Fibroblast of skin of left biceps (primary cell): Measurements from ENCODE around the gene JMJD1C.
"Not testable (repeated sequence)": the region's sequence is repeated elsewhere in the genome, so short reads cannot be mapped to it uniquely, and the experiment has no call there.

Experiments used
- DNase-seq, 2 experiments: peaks; one replicate each; pipeline ENCODE4 v3.0.0-alpha.2; 2013; ENCODE audit warnings: low read depth in 2 of 2

JMJD1C gene, protein sequence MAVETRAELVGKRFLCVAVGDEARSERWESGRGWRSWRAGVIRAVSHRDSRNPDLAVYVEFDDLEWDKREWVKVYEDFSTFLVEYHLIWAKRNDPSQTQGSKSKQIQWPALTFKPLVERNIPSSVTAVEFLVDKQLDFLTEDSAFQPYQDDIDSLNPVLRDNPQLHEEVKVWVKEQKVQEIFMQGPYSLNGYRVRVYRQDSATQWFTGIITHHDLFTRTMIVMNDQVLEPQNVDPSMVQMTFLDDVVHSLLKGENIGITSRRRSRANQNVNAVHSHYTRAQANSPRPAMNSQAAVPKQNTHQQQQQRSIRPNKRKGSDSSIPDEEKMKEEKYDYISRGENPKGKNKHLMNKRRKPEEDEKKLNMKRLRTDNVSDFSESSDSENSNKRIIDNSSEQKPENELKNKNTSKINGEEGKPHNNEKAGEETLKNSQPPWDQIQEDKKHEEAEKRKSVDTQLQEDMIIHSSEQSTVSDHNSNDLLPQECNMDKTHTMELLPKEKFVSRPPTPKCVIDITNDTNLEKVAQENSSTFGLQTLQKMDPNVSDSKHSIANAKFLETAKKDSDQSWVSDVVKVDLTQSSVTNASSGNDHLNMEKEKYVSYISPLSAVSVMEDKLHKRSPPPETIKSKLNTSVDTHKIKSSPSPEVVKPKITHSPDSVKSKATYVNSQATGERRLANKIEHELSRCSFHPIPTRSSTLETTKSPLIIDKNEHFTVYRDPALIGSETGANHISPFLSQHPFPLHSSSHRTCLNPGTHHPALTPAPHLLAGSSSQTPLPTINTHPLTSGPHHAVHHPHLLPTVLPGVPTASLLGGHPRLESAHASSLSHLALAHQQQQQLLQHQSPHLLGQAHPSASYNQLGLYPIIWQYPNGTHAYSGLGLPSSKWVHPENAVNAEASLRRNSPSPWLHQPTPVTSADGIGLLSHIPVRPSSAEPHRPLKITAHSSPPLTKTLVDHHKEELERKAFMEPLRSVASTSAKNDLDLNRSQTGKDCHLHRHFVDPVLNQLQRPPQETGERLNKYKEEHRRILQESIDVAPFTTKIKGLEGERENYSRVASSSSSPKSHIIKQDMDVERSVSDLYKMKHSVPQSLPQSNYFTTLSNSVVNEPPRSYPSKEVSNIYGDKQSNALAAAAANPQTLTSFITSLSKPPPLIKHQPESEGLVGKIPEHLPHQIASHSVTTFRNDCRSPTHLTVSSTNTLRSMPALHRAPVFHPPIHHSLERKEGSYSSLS (N-terminal part only)

DNA sequence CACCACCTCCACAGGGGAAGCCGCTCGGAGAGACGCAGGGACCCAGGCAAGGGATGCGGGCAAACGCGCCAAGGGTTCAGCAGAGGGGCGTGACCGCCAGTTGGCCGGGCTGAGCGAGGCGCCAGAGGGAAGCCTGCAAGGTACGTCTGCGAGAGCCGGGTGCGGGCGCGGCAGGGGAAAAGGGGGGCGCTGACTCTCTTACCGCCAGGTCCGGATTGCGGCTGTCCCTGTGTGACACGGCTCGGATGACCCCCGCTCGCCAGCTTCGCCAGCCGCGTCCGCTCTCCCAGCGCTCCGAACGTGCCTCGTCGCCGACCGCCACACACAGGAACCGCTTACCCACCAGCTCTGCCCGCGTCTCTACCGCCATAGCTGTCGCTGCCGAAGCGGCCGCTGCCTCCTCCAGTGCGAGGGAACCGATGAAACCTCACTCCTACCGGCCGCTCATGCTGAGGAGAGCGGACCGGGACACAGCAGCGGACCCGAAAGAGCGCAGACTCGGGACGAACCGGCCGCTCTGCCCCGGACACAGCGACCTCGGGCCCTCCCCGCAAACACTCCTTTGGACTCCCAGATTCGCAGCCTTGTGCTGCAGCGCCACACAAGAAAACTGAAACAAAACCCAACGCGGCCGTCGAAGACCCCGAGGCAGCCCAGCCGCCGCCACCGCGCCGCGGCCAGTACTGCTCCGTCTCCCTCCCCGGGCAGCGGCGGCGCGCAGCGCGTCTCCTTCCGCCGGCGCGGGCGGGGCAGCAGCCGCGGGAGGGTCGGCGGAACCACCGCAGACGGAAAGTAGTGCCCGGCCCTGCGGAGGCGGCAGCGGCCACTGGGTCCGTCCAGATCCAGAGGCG, at the start of gene JMJD1C:
TSS of gene JMJD1C (minus strand) at position 685 of the 851 bp plus-strand sequence. CDS start at position 370, 315 bp downstream.
- DNase-seq: peak; percentile 60 to 68

DNA sequence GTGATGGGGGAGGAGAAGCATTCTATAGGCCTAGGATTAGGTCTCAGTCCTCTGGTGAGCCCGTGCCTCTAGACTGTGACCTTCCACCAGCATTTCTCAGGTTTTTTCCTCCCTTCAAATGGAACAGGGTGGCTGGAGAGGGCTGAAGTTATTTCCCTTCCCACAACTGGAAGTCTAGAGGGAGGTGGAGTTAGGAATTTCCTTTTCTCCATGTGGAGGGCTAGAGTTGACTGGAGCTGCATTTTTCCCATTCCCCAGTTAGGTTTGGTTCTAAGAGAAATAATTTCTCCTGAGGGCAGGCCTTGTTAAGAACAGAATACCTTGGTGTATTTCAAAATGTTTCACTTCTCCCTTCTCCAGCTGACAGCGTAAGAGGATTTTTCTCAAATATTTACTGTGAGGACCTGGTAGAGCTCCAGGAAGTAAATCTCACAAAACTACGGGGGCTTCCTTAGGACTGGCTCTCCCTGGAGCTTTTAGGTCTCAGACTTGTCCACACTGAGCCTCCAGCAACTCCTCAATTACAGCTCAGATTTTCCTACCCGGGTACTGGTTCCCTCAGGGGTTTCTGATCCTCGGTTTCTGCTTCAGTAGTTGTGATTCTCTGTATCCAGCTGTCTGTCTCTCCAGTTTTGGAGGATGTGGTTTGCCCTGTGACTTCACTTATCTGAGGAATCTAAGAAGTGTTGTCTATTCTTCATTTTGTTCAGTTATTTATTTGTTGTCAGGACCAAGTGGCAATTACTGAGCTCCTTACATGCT, 49.4 kb upstream of the JMJD1C start:
- peak in 1 of 2 experiments; percentile 31 for DNase-seq

DNA sequence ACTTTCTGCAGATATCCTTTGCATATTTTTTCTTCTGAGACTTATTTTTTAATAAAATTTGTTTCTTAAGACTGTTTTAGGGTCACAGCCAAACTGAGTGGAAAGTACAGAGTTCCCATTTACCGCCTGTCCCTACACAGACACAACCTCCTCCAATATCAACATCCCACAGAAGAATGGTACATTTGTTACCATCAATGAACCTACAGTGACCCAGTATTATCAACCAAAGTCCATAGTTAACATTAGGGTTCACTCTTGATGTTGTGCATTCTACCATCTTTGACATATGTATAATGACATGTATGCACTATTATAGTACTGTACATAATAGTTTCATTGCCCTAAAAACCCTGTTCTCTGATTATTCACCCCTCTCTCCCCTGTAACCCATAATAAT, 40.8 kb upstream of the JMJD1C start:
- no peak for DNase-seq

DNA sequence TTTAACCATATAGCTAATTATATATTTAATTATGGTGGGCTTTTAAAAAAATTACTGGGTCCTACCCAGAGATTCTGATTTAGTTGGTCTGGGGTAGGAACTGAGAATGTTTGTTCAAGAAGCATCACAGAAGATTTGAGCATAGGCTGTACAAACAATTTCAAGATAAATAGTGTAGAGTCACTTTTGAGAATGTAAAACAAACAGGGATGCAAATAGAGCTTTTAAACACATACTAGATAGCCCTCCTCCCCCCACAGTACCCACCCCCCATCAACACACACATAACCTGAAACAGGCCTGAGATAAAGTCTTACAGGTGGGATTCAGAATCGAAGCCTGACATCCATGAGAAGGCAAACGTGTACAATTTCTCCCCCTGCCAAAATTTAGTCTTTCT, 39.8 kb upstream of the JMJD1C start:
- no peak for DNase-seq

DNA sequence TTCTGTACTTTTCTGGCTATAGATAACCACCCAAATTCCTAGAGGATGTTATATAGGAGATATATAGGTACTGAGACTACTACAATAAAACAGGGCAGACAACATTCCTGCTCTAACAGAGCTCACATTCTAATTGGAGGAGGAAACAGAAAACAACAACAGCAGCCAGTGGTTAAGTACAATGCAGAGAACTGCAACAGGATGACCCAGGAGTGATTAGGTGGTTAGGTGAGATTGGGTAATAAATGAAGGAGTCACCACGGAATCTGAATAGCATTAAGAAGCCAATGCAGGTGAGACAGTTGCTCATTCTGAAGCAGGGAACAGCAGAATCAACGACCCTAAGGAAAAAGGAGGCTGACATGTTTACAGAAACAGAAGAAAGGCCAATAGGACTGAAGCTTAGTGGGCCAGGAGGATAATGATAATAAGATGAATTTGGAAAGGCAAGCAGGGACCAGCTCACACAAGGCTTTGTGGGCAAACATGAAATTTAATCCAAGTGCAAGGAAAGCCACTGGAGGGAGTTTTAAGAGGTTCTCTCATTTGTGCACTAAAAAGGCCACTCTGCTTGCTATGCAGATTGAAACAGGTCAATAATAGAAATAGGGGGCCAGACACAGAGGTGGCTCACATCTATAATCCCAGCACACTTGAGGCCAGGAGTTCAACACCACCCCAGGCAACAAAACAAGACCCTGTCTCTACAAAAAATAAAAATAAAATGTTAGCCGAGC, 38.5 kb upstream of the JMJD1C start:
- DNase-seq: no peak

DNA sequence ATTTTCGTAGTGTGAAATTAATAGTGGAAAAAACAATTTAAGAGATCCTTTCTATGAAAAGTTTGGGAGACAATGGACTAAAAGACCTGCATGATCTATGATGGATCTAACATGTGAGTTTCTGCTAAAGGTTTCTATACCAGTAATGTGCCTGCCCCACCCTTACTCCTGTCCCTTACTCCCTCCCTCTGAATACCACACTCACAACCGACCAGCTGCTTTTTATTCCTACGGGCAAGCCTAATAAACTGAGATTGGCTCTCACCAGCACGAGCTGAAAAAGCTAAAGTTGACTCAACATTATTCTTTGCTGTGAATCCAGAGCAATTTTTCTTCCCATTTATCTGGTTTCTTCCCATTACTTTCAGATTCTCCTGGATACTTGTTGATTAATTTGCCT, 37.6 kb upstream of the JMJD1C start:
- DNase-seq: no peak

DNA sequence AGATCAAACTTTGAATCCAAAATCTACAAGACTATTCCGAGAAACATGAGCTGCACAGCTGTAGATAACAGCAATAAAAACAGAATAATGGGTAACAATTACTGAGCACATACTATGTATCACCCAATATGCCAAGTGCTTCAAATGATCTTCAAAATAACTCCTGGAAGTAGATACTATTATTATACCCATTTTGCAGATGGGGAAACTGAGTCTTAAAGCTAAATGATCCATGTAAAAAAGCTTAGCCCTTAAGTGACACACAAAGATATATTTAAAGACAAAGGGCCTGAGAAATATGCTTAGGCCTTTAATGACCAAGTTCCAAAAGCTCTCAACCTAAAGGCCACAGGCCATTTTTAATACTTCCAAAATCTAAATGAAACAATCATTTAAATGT, 37.1 kb upstream of the JMJD1C start:
- DNase-seq: no peak

DNA sequence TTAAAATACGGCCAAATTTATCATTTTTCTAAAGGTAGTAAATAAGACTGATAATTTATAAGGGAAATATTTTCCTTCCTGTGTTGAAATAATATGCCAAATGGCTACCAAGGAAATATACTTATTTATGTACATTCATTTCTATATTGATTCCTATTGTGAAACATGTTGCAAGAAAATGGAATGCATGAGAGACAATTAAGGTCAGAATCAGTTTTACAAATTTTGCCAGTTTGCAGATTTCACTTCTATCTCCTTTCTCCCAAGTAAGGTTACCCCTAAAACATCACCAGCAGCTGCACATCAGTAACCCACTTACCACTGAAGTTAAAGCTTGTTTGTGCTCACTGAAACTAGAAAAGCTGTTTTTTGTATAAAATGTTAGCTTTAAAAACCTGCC, 36.2 kb upstream of the JMJD1C start:
- DNase-seq: no peak

DNA sequence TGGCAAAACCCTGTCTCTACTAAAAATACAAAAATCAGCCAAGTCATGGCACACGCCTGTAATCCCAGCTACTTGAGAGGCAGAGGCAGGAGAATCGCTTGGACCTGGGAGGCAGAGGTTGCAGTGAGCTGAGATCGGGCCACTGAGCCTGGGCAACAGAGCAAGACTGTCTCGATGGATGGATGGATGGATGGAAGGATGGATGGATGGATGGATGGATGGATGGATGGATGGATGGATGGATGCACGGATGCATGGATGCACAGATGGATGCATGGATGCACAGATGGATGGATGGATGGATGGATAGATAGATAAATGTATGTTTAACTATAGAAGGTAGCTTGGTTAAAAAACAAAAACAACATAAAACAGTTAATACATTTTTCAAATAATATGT, 34.8 kb upstream of the JMJD1C start:
- not testable (repeated sequence) for DNase-seq

DNA sequence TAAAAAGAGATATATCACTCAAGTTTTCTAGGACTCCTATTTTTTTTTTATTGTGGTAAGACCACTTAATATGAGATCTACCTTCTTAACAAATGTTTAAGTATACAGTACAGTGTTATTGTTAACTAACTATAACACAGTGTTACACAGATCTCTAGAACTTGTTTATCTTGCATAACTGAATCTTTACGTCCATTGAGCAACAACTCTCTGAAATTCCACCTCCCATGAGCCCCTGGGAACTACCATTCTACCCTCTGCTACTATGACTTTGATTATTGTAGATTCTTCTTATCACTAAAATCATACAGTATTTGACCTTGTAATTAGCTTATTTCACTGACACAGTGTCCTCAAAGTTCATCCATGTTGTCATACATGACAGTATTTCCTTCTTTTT, 32.9 kb upstream of the JMJD1C start:
- no peak for DNase-seq

DNA sequence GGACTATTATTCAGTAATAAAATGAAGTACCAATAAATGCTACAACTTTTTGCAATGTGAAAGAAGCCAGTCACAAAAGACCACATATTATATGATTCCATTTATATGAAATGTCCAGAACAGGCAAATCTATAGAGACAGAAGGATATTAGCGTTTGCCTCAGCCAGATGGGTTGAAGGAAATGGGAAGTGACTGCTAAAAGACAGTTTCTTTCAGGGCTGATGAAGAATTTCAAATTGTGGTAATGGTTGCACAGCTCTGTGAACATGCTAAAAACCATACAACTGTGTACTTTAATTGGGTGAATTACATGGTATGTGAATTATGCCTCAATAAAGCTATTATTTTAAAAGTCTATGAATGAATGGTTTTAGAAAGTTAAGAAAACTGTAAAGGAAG, 31.5 kb upstream of the JMJD1C start:
- DNase-seq: no peak

DNA sequence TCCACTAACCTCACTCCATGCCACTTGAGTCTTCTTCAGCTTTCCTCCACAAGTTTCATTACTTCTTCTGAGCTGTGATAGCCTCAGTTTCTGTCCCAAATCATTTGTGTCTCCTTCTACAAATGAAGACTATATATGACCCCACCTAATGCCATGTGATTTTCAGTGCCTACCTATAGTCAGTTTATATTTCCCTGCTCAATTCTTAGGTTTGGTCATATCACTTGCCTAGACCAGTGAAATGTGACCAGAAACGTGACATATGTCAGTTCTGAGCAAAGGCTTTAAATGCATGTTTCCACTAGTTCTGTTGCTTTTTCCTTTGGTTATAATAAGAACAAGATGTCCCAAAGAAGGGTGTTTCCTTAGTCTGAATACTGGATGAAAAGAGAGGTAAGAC, 30.8 kb upstream of the JMJD1C start:
- DNase-seq: no peak

DNA sequence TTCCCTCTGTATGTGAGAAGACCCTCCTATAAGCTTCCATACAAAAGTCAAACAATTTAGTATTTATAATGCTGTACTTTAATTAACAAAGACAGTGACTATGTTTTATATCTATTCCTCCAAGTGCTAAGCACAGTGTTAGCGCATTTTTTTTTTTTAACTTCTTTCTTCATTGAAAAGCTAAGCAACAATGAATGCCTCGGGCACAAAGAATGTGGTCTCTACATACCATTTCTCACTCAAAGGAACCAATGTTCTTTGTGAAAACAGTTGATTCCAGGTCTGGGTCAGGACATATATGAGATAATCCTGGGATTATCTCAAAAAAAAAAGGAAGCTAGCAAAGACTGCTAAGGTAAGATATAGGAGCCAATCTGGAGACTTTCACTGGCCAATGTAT, 29.2 kb upstream of the JMJD1C start:
- DNase-seq: no peak

DNA sequence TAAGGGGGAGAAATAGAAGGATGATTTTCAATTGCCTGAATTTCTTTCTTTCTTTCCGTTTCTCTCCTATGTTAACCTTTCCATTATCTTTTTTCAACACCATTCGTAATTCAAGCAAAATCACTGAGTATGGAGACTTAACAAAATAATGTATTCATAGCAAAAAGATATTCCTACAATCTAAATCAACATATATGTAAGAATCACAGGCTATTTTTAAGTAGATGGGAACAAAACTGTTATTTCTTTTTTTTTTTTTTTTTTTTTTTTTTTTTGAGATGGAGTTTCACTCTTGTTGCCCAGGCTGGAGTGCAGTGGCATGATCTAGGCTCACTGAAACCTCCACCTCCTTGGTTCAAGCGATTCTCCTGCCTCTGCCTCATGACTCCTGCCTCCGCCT, 27.2 kb upstream of the JMJD1C start:
- DNase-seq: no peak

DNA sequence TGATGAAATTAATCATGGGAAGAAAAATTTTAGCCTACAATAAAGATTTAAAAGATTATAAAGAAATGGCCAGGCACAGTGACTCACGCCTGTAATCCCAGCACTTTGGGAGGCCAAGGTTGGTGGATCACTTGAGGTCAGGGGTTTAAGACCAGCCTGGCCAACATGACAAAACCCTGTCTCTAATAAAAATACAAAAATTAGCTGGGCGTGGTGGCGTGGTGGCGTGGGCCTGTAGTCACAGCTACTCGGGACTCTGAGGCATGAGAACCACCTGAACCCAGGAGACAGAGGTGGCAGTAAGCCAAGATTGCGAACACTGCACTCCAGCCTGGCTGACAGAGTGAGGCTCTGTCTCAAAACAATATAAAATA, 26.5 kb upstream of the JMJD1C start:
- DNase-seq: not testable (repeated sequence)

DNA sequence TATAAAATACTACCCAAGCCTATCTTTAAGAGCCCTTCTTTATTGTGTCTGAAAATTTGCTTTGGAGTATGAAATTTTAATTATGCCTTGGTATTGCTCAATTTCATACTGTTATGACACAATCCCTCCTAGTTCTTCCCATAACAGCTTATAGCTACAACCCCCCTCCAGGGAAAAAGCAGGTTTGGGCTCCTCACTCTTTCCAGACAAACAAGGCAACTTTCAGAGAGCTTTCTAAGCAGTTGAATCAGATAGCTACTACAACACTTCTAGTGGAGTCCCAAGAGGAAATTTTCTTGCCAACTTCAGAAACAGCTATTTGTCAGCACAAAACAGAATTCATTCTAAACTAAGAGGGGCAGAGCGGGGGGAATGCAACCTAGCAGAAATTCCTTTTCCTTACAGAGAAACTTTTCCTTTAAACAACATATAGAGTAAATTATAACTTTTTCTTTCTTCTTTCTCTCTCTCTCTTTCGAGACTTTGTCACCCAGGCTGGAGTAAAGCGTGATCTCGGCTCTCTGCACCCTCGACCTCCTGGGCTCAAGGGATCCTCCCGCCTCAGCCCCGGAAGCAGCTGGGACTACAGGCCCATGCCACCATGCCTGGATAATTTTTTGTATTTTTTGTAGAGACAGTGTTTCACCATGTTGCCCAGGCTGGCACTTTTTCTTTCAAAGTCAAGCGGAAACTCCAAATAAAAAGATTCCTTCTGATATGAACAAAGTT, 26.0 kb upstream of the JMJD1C start:
- DNase-seq: peak; percentile 89 to 91

DNA sequence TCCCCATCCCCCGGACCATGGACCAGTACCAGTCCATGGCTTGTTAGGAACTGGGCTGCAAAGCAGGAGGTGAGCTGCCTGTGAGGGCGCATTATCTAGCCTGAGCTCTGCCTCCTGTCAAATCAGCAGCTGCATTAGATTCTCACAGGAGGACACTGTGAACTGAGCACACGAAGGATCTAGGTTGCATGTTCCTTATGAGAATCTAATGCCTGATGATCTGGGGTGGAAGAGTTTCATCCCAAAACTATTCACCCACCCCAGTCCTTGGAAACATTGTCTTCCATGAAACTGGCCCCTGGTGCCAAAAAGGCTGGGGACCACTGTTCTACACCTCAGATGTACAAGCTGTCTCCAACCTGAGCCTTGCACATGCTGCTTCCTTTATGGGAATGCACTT, 24.1 kb upstream of the JMJD1C start:
- no peak for DNase-seq

DNA sequence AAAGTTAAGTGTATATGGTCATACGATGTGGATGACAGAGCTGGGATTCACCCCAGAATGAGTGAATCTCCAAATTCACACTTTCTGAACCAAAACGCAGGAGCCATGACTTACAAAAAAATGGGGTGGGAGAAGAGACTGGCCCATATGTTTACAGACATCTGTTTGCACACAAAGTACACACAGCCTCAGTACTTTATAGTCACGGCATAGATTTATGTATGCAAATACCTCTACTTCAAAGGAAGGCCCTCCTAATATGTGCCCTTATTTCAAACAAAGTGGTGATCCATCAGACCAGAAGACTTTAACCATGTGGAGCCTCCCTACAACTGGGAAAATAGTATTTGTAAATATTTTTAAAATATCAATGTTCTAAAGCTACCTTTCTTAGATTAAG, 22.2 kb upstream of the JMJD1C start:
- DNase-seq: no peak

DNA sequence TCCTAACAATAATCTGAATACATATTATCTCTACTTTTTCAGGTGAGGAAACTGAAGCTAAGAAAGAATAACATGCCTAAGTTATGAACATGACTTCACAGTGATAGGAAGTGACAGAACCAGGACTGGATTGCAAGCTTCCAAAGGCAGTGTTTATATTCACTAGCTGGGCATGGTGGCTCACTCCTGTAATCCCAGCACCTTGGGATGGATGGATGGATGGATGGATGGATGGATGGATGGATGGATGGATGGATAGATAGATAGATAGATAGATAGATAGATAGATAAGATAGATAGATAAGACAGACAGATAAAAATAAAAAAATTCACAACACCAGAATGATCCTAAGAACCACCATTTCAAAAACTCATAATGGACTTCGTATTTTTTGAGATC, 18.2 kb upstream of the JMJD1C start:
- no peak for DNase-seq
